GM12801 (cell line): Measurements from ENCODE around the gene TPST2.

Experiments used
- CTCF ChIP-seq: IDR thresholded peaks from one replicate; pipeline ENCODE4 v1.5.1; 2011; ENCODE audit warnings: control low read depth; ENCODE audit not compliant: insufficient read length; ENCODE audit errors: extremely low read depth

TPST2 gene

DNA sequence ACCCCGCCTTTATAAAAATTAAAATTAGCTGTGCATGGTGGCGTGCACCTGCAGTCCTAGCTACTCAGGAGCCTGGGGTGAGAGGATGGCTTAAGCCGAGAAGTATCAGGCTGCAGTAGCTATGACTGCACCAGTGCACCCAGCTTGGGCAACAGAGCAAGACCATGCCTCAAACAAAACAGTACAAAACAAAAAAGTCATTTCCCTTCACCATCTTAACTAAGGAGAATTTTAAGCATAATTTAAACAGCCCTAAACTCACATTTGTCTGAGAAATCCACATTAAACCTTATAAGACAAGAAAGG is 54.4 kb downstream of the TPST2 start:
- no peak for TF ChIP-seq CTCF

DNA sequence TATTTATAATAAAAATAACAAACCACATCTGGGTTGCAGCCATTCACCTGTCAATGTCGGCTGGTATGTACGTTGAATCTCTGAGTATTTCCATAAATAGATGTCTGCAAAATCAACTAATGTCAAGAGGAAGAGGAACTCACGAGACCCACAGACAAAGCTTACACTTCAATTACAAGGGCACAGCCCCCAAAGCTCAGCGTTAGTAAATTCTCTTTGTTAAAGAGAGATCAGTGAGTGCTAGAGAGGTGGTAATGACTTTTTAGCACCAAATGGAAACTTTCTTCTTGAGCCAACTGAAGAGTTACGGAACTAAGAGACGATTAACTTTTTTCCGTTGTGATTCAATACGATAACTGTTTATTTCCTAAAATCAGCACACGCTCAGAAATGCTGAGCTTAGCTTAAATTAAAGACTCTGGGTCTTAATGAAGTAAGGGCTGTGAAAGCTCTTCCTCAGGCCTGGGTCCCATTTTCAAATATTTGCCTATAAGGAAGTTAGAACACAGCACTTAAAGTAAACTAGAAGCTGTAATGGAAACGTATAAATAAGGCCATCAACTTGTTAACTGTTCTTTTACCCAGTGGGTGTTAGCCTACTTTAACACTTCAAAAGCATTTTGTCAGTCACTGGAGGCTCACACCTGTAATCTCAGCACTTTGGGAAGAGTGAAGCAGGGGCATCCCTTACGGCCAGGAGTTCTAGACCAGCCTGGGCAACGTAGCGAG is 54.9 kb downstream of the TPST2 start:
- no peak for TF ChIP-seq CTCF

GRCh38 chr22:26534171-26534855 is 55.6 kb downstream of the TPST2 start:
- no peak for TF ChIP-seq CTCF

DNA sequence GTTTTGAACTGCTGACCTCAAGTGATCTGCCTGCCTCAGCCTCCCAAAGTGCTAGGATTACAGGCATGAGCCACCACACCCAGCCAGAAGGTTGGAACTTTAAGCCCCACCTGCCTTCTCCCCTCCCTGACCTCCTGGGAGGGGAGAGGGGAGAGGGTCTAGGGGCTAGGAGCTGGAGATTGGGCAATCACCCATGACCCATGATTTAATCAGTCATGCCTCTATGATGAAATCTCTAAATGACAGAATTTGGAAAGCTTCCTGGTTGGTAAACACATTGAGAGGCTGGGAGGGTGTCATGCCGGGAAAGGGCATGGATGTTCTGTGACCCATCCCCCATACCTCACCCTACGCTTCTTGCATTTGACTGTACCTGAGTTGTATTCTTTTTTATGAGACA is 60.6 kb downstream of the TPST2 start:
- TF ChIP-seq CTCF = no peak

GRCh38 chr22:26527574-26528465 is 62.1 kb downstream of the TPST2 start:
- no peak for TF ChIP-seq CTCF

GRCh38 chr22:26527167-26527566 is 62.8 kb downstream of the TPST2 start:
- TF ChIP-seq CTCF = no peak

DNA sequence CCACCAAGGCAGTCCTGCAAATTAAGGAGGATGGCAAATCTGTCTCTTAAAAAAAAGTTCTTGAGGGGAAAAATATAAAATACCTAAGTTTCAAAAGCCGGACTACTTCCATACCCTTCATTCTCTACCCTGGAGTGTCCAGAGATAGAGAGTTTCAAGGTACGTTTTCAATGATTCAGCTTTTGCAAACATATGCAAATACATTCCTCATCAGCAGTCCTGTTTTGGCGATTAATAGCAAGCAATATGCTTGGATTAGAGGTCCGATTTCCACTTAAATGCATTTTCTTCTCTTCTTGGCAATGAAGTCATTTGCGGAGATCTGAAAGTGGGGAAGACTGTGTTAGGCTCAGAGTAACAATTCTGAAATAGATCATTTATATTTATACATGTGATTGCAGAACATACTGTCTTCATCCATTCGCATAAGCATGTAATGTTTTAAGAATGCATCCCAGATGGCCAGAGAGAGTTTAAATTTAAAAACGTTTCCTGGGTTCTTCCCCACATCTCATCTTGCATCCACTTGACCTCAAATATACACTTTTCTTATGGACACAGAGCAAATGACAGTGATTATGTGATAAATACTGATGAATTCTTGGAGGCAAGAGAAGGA is 63.9 kb downstream of the TPST2 start:
- no peak for TF ChIP-seq CTCF
